Spleen (tissue), 7 donors: ENCODE measurements around the gene CCDC66.

ENCODE experiments used
- CTCF ChIP-seq, 11 experiments: fragments of 200-600 bp in 7 of 11; fragments of 450-650 bp in 4 of 11; sonication (generic) in 4 of 11; IDR thresholded peaks in 8 of 11; conservative IDR thresholded peaks in 3 of 11; 1 replicate in 7 of 11; 2 replicates in 4 of 11; pipeline versions ENCODE4 v1.4.0 to v1.8.0; 2016 to 2021; ENCODE audit warnings: antibody characterized with exemption in 11 of 11, inconsistent platforms in 4 of 11, mild to moderate bottlenecking in 1 of 11
- POLR2AphosphoS5 ChIP-seq, 3 donors: sonication (generic); formaldehyde crosslinking; IDR thresholded peaks; one replicate each; pipeline ENCODE4 v1.5.1; 2017; ENCODE audit warnings: antibody characterized with exemption in 3 of 3
- donor health status: DM: no; HTN: no; CAD: no; lungs with moderate emphysema.
- donor health status: DM: no; HTN: no; CAD: no.
- donor health status: DM: no; HTN: no; CAD: no.

GRCh38 chr3:56655709-56656108 lies 98.7 kb downstream of the CCDC66 start:
- TF ChIP-seq POLR2AphosphoS5 (IDR thresholded peaks at IDR 0.05) (no peak), CTCF (IDR thresholded peaks at IDR 0.05 in 8 of 11, conservative IDR thresholded peaks at IDR 0.05 in 3 of 11) (no peak)
